IgD-negative memory B cell (primary cell): ENCODE results near the gene KIAA0513. TPM values are rescaled to one million over a fixed set of nuclear protein-coding genes. Genes with fewer than 3 reads are reported as not detected.

ENCODE experiments used
- H3K27ac Mint-ChIP-seq, 3 donors: one replicate each; pipeline ENCODE4 v1.8.0; 2020 to 2022; ENCODE audit warnings: mild to moderate bottlenecking in 3 of 3, mixed read lengths in 3 of 3, moderate library complexity in 1 of 3
- H3K27me3 Mint-ChIP-seq: one replicate; pipeline ENCODE4 v1.8.0; 2021; ENCODE audit warnings: mixed read lengths
- H3K36me3 Mint-ChIP-seq: one replicate; pipeline ENCODE4 v1.8.0; 2020; ENCODE audit warnings: mild to moderate bottlenecking, mixed read lengths
- H3K4me1 Mint-ChIP-seq, 3 donors: one replicate each; pipeline ENCODE4 v1.8.0; 2020 to 2022; ENCODE audit warnings: mixed read lengths in 3 of 3, mild to moderate bottlenecking in 1 of 3
- H3K4me3 Mint-ChIP-seq, 4 donors: one replicate each; pipeline ENCODE4 v1.8.0; 2020 to 2022; ENCODE audit warnings: mild to moderate bottlenecking in 4 of 4, mixed read lengths in 4 of 4, moderate library complexity in 3 of 4
- H3K9me3 Mint-ChIP-seq, 3 donors: one replicate each; pipeline ENCODE4 v1.8.0; 2020 to 2021; ENCODE audit warnings: mixed read lengths in 3 of 3, mild to moderate bottlenecking in 1 of 3
- polyA plus RNA-seq: library from polyadenylated mRNA; unstranded; fragments of 300-500 nt; fragmentation: Illumina TruSeq; gene quantifications from one replicate; pipeline ENCODE4 v1.2.3, GENCODE V29; 2021

KIAA0513 gene
- polyA plus RNA-seq, 1 donor from 2014 or later = 1.1 TPM

DNA sequence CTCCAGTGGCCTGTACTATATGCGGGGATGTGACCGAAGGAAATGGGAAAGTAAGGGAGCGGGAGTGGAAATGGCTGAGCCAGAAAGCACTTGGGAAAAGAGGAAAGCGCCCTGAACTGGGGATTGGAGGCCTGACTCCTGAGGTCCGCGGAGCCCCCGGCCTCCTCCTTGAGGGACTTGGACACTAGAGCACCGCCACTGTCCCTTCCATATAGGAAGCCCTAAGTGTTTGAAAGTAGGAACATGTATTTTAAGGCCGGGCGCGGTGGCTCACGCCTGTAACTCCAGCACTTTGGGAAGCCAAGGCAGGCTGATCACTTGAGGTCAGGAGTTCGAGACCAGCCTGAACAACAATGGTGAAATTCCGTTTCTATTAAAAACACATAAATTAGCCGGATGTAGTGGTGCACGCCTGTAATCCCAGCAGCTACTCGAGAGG lies 15.7 kb upstream of the KIAA0513 start:
- H3K36me3 Mint-ChIP-seq = peaks cover 2% of the 10 kb centered on the region
- peaks cover 12 to 25% (median 22%) of the 10 kb centered on the region in 3 donors for H3K4me1 Mint-ChIP-seq
- H3K9me3 Mint-ChIP-seq = peaks cover 0 to 2% (median 0%) of the 10 kb centered on the region in 3 donors
- peak overlapping the region; percentile 95 to 99 (median 98) for H3K4me3 Mint-ChIP-seq
- peak overlapping the region; percentile 97 to 99 (median 98) for H3K27ac Mint-ChIP-seq
- peaks cover 5% of the 10 kb centered on the region for H3K27me3 Mint-ChIP-seq

DNA sequence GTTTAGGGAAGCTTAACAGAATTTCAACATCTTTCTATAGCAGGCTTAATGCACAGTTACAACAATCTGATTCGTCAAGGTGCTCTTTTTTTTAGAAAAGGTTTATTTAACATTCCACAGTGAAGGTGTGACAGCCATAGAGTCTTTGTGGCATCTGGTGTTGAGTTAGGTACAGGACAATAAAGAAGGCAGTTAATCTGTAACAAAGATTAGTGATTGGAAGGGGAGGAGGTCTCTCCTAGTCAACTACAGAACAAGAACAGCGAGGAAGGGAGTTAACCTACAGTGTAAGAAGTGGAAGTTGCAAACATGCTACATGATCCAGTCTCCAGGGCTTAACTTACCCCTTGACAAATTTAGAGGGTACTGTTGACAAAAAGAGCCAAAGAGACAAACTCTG lies 13.3 kb upstream of the KIAA0513 start:
- H3K27me3 Mint-ChIP-seq = peaks cover 9% of the 10 kb centered on the region
- peak overlapping the region in 1 of 4 donors; percentile 99 for H3K4me3 Mint-ChIP-seq
- H3K36me3 Mint-ChIP-seq = peaks cover 2% of the 10 kb centered on the region

DNA sequence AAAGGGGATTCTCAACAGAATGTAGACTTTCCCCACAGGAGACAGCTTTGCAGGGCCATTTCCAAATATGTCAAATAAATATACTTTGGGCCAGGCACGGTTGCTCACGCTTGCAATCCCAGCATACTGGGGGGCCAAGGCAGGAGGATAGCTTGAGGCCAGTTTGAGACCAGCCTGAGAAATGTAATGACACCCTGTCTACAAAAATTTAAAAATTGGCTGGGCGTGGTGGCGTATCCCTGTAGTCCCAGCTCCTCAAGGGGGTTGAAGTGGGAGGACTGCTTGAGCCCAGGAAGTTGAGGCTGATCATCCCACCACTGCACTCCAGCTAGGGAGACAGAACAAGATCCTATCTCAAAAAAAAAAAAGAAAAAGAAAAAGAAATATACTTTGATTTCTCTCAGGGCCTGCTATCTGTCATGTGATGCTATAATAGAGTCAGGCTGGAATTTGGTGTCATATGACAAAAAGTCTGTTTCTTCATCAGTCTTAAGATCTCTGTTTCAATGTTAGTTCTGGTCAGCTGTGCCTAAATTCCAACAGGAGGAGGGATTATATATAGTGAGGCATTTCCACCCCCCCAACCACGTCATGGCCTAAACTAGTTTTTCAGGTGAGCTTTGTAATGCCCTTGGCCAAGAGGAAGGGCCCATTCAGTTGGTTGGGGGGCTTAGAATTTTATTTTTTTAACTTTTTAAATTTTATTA lies 12.0 kb upstream of the KIAA0513 start:
- Mint-ChIP-seq H3K27me3 (peaks cover 13% of the 10 kb centered on the region), H3K36me3 (peaks cover 2% of the 10 kb centered on the region)

More for the DNA sequence above, 13.3 kb upstream of the KIAA0513 start:
- Mint-ChIP-seq H3K27ac (peak overlapping the region in 1 of 3 donors; percentile 66), H3K4me1 (peaks cover 8 to 20% (median 11%) of the 10 kb centered on the region in 3 donors), H3K9me3 (peaks cover 0 to 2% (median 0%) of the 10 kb centered on the region in 3 donors)

DNA sequence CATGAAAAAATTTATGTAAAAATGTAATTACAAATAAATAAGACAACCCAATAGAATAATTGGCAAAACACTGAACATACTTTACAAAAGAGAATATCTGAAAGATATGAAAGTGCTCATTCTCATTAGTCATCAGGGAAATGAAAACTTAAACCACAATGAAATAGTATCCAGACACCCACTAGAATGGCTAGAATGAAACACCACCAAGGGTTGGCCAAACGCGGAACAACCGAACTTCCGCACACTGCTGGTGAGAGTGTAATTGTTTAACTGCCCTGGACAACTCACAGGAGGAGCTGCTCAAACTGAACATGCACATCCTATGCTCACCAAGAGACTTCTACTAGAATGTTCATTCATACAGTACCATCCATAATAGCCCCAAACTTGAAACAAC lies 10.4 kb upstream of the KIAA0513 start:
- Mint-ChIP-seq H3K27ac (no peak overlapping the region), H3K9me3 (peaks cover 0 to 2% (median 0%) of the 10 kb centered on the region in 3 donors), H3K27me3 (peaks cover 13% of the 10 kb centered on the region), H3K4me1 (peaks cover 2 to 6% (median 3%) of the 10 kb centered on the region in 3 donors), H3K4me3 (no peak overlapping the region), H3K36me3 (no peaks in the 10 kb centered on the region)

More for the DNA sequence above, 12.0 kb upstream of the KIAA0513 start:
- Mint-ChIP-seq H3K27ac (peak overlapping the region in 1 of 3 donors; percentile 5), H3K9me3 (peaks cover 0 to 3% (median 0%) of the 10 kb centered on the region in 3 donors), H3K4me1 (peaks cover 3 to 13% (median 5%) of the 10 kb centered on the region in 3 donors), H3K4me3 (no peak overlapping the region)

DNA sequence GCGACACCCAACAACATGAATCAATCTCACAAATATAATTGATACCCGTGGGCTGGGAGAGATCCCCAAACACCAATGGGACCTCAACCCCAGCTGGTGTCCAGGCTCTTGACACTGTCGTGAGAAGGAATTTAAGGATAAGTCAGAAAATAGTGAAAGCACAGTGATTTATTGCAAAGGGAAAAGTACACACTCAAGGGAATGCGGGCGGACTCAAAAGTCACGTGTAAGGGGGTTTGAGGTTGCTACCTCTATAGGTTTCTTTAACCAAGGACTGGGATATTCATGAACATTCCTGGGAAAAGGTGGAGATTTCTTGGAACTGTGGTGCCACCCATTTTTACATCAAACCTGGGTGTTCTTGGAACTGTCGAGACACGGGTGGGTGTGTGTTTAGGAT lies 10.0 kb upstream of the KIAA0513 start:
- H3K36me3 Mint-ChIP-seq = no peaks in the 10 kb centered on the region
- H3K9me3 Mint-ChIP-seq = peaks cover 0 to 2% (median 0%) of the 10 kb centered on the region in 3 donors
- H3K27ac Mint-ChIP-seq = no peak overlapping the region
- peaks cover 11% of the 10 kb centered on the region for H3K27me3 Mint-ChIP-seq
- peaks cover 0 to 6% (median 3%) of the 10 kb centered on the region in 3 donors for H3K4me1 Mint-ChIP-seq
- H3K4me3 Mint-ChIP-seq = peak overlapping the region in 1 of 4 donors; percentile 46

DNA sequence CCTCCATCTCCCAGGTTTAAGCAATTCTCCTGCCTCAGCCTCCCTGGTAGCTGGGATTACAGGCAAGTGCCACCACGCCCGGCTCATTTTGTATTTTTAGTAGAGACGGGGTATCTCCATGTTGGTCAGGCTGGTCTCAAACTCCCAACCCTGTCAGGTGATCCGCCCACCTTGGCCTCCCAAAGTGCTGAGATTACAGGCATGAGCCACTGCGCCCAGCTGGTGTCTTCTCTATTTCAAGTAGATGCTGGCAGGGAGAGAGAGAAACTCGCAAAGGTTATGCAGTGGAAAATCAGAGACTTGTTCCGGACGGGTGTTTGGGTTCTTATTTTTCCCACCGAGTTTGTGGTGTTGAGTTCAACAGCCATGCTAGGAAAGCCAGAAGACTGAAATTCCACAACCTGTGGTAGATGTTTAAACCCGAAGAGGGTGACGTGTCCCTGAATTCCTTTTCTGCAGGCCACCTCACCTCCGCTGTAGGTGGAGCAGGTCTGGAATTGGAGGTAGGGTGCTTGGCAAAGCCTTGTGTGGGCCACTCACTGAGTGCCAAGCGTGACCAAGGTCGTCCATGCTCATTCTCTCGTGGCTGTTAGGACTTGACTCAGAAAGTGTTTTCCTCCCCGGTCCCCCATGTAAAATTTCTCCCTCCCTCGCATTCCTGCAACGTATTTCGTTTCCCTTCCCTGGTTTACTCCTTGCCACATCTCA lies 8.9 kb upstream of the KIAA0513 start:
- Mint-ChIP-seq H3K36me3 (no peaks in the 10 kb centered on the region), H3K27me3 (peaks cover 11% of the 10 kb centered on the region), H3K4me1 (peaks cover 0 to 6% (median 3%) of the 10 kb centered on the region in 3 donors), H3K9me3 (peaks cover 0 to 2% (median 0%) of the 10 kb centered on the region in 3 donors), H3K27ac (peak overlapping the region in 1 of 3 donors; percentile 25), H3K4me3 (no peak overlapping the region)

DNA sequence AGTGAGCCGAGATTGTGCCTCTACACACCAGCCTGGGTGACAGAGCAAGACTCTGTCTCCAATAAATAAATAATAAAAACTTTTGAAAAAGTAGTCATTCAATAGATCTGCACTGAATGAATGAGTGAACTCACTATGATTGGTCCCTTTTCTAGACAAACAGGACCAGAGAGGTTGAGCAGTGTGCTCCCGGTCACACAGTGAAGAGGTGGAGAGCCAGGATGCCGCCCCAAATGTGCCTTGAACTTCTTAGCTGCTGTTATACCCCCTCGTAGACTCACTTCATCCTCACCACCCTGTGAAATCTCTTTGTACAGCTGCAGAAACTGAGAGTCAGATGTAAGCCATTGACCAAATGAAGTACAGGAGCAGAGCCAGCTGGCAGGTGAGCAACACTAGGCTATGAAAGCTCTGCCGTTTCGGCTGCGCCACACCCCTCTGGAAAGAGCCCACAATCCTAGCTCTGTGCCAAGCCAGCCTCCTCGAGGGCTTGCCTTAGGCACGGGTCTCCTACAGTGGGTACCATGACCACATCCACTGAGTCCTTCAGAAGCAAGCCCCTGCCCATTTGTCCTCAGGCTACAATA lies 7.8 kb upstream of the KIAA0513 start:
- peaks cover 0 to 3% (median 0%) of the 10 kb centered on the region in 3 donors for H3K4me1 Mint-ChIP-seq
- no peak overlapping the region for H3K4me3 Mint-ChIP-seq
- H3K27me3 Mint-ChIP-seq = peaks cover 10% of the 10 kb centered on the region
- peaks cover 2% of the 10 kb centered on the region for H3K36me3 Mint-ChIP-seq
- no peak overlapping the region for H3K27ac Mint-ChIP-seq
- H3K9me3 Mint-ChIP-seq = peaks cover 0 to 2% (median 0%) of the 10 kb centered on the region in 3 donors

DNA sequence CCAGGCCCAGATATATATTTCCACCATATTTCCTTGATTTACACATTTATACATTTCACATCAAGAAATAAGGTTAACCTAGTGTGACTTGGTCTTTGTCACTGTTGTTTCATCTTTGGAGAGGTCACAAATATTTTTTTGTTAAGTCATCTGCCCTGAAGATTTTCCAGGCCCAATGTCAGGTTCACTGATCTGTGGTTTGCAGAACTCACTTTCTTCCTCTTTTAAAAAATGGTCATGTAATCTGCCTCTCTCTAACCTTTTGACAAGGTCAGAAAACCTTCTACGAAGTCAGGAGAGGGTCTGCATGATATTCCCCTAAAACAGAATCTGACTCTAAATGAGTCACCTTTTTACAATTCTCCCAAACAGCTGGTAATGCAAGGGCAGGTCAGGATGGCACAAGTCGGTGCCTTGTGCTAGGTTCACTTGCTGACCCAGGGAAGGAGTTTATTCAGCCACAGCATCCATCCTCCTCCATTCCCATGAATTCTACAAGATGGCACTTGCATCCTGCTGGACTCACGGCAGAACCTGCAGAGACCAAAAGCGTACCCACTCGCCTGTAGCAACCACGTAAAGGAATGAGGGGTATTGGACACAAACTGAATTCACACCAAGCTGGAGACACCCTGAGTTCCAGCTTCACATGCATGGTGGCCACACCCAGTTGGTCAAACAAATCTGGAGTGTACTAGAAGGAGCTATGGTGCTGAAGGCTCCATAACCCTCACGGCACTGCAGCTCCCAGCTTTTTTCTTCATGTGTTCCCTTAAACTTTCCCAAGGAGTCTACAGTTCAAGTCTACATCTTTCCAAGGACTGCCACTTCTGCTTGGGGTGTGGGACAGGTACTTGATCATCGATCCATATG lies 1.6 kb upstream of the KIAA0513 start:
- H3K4me3 Mint-ChIP-seq = peak overlapping the region; percentile 83 to 99 (median 92)
- H3K9me3 Mint-ChIP-seq = no peaks in the 10 kb centered on the region
- peak overlapping the region; percentile 38 to 90 (median 76) for H3K27ac Mint-ChIP-seq
- peaks cover 8% of the 10 kb centered on the region for H3K27me3 Mint-ChIP-seq
- H3K36me3 Mint-ChIP-seq = peaks cover 2% of the 10 kb centered on the region
- peaks cover 25 to 32% (median 31%) of the 10 kb centered on the region in 3 donors for H3K4me1 Mint-ChIP-seq

DNA sequence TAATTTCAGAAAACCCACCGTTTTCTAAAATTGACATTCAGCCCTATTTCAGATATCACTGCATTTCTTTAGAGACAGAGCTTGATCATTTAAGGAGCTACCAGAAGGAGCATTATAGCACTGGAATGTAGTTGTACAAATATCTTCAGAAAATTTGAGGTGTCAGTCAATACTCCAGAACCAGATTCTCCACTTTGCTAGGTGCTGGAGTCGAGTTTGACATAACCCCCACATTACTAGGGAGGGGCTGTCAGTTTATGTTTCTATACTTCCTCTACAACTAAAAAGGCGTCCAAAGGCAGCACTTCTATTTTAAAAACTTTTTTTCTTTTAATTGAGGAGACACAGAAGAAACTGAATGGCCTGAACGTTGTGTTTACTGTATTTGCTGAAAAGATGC lies 892 bp upstream of the KIAA0513 start:
- peak overlapping the region in 2 of 3 donors; percentile 90 to 97 for H3K27ac Mint-ChIP-seq

DNA sequence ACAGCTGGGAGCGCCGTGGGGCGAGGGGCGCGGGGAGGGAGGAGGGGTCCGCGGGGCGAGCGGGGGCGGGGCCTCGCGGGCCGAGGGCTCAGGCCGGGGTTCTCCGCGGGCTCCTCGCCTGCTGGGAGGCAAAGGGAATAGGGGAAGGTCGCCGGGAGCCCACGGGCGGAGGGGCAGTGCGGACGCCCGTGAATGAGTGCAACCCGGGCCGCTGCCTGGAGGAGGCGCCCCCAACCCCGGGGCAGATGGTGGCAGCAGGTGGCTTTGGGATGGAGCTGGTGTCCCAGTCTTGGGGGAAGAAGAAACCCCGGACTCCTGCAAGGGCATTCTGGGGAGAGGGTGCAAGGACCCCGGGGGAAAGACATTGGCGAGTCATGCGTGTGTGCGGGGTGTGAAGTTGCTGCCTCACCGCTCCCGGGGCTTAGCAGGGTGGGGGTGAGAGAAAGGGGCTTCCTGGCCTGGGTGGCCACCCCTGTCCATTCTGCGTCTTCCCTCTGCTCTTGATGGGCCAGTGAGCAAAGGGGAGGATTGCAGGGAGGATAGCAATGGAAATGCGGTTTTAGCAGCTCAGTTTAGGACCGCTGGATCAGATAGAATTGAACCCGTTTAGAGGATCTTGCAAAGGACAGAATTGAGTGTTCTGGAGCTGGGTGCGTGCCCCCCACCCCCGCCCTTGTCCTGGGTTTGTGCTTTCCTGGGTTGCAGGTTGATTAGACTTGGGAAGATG lies 526 bp downstream of the KIAA0513 start:
- H3K36me3 Mint-ChIP-seq = peaks cover 2% of the 10 kb centered on the region
- H3K27ac Mint-ChIP-seq = peak overlapping the region; percentile 59 to 99 (median 97)
- H3K27me3 Mint-ChIP-seq = peaks cover 8% of the 10 kb centered on the region
- H3K4me3 Mint-ChIP-seq = peak overlapping the region; percentile 83 to 99 (median 93)
- peaks cover 25 to 36% (median 32%) of the 10 kb centered on the region in 3 donors for H3K4me1 Mint-ChIP-seq
- H3K9me3 Mint-ChIP-seq = no peaks in the 10 kb centered on the region

More for the DNA sequence above, 892 bp upstream of the KIAA0513 start:
- Mint-ChIP-seq H3K4me1 (peaks cover 25 to 35% (median 32%) of the 10 kb centered on the region in 3 donors), H3K4me3 (peak overlapping the region; percentile 83 to 99 (median 92)), H3K36me3 (peaks cover 2% of the 10 kb centered on the region), H3K27me3 (peaks cover 8% of the 10 kb centered on the region), H3K9me3 (no peaks in the 10 kb centered on the region)

DNA sequence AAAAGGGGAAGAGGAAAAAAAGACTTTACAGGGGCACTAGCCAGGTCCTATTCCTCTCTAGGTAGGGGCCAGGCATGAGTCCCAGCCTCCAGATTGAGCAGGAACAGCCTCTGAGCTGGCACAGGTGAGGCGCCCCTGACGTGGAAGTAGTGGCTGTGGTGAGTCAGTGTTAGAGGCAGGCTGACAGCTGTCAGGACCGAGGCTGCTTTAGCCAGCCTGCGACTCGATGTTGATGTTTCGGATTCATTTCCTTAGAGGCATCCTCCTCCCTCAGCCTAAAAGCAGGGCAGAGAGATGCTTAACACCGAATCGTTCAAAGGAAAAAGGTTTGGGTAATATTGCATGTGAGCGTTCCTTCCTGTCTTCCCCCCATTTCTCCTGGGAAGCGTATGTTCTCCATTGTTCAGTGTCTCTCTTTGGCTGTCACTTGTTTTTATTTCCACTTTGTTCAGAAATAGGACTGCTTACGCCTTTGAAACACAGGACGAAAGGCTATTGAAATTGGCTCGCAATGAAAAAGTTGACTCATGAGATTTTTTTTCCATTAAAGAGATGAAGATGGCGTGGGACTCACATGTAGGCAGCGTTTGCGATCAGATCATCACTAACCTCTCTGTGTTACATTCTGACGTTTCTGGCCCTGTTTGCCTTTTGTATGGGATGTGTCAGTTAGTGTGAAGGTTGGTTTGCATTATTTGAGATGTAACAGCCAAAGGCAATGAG lies 1.3 kb downstream of the KIAA0513 start:
- Mint-ChIP-seq H3K4me1 (peaks cover 25 to 36% (median 32%) of the 10 kb centered on the region in 3 donors), H3K36me3 (peaks cover 2% of the 10 kb centered on the region), H3K4me3 (peak overlapping the region; percentile 83 to 99 (median 93)), H3K27ac (peak overlapping the region; percentile 59 to 99 (median 80)), H3K27me3 (peaks cover 8% of the 10 kb centered on the region), H3K9me3 (no peaks in the 10 kb centered on the region)

DNA sequence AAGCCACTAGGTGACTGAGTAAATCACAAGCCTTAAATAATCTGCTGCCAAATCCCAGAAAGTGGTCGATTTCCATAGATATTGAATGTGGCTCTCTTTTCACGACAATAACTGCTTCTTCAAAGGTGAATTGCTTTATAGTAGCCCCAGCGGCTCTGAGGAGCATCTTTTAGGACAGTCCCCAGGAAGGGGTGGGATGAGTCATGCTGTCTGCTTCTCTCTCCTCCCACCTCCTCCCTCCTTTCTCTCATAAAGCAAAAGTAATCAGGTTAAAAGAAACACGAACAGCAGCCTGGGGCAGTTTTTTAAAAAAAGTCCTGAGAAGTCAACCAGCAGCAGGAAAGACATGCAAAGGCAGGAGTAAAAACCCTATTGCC lies 1.8 kb downstream of the KIAA0513 start:
- peaks cover 8% of the 10 kb centered on the region for H3K27me3 Mint-ChIP-seq
- H3K4me3 Mint-ChIP-seq = peak overlapping the region; percentile 30 to 99 (median 80)
- H3K4me1 Mint-ChIP-seq = peaks cover 25 to 36% (median 32%) of the 10 kb centered on the region in 3 donors
- H3K27ac Mint-ChIP-seq = peak overlapping the region in 2 of 3 donors; percentile 80 to 99
- no peaks in the 10 kb centered on the region for H3K9me3 Mint-ChIP-seq
- peaks cover 2% of the 10 kb centered on the region for H3K36me3 Mint-ChIP-seq

DNA sequence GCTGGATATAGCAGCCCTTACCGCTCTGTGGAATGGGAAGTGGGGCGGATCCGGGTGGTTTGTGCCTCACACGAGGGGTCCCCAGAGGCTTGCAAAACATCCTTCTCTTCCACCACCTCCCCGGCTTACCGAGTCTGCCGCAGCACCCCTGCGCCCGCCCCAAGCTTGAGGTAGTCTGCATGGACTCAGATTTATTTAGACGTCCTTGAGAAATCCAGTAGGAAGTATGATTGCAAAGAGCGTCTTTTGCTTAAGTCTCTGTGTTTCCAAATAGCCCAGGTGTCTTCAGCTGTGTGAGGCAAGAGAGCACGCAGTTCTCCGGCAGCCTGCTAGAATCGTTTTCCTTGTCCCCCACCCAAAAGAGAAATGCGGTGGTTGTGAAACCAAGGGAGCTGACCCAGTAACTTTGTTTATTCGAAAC lies 2.4 kb downstream of the KIAA0513 start:
- no peaks in the 10 kb centered on the region for H3K36me3 Mint-ChIP-seq
- peaks cover 8% of the 10 kb centered on the region for H3K27me3 Mint-ChIP-seq
- no peaks in the 10 kb centered on the region for H3K9me3 Mint-ChIP-seq
- peak overlapping the region in 1 of 3 donors; percentile 99 for H3K27ac Mint-ChIP-seq
- peak overlapping the region in 2 of 4 donors; percentile 63 to 99 for H3K4me3 Mint-ChIP-seq
- H3K4me1 Mint-ChIP-seq = peaks cover 25 to 36% (median 32%) of the 10 kb centered on the region in 3 donors
